Measurements from ENCODE around the gene CSN3.
"Not testable (repeated sequence)": the region's sequence is repeated elsewhere in the genome, so short reads cannot be mapped to it uniquely, and the experiment has no call there.

The CSN3 gene

GRCh38 chr4:70221389-70221788 is 21.0 kb upstream of the CSN3 start:
- H4K8ac ChIP-seq (ENCODE audit: low read depth, low read length); H2BK5ac ChIP-seq (ENCODE audit: low read depth, low read length, poor library complexity); H2BK120ac ChIP-seq (ENCODE audit: insufficient read depth, low read length, poor library complexity); H3K4me3 ChIP-seq (ENCODE audit: low read depth, low read length); DNase-seq; H4K12ac ChIP-seq (ENCODE audit: low read depth, low read length); H4K91ac ChIP-seq (ENCODE audit: low read depth, low read length); H3K27ac ChIP-seq (ENCODE audit: low read depth, low read length); H3K79me1 ChIP-seq (ENCODE audit: low read length); H3K9ac ChIP-seq (ENCODE audit: low read length); H3K23ac ChIP-seq (ENCODE audit: low read length); H3K36me3 ChIP-seq (ENCODE audit: control insufficient read depth in 1 of 2, insufficient read depth in 2 of 2, low read length in 2 of 2); H3K4ac ChIP-seq (ENCODE audit: low read depth, low read length); H3K4me2 ChIP-seq (ENCODE audit: low read length); H3K18ac ChIP-seq (ENCODE audit: low read length); H3K4me1 ChIP-seq (ENCODE audit: control insufficient read depth in 1 of 2, insufficient read depth in 2 of 2, low read length in 2 of 2); H2AK5ac ChIP-seq (ENCODE audit: low read length); H3K27me3 ChIP-seq (ENCODE audit: insufficient read depth, low read length); H3K79me2 ChIP-seq (ENCODE audit: control insufficient read depth, insufficient read depth, low read length, poor library complexity); H3K9me3 ChIP-seq (ENCODE audit: insufficient read depth, low read depth, low read length); H3K14ac ChIP-seq (ENCODE audit: low read length); H2BK12ac ChIP-seq (ENCODE audit: low read length); H2AFZ ChIP-seq (ENCODE audit: insufficient read depth, low read length, poor library complexity): not testable (repeated sequence)
- WGBS (ENCODE audit: extremely low coverage, insufficient coverage, insufficient read length) = no CpG with 5 or more reads among the region's 3 CpGs

GRCh38 chr4:70221818-70222217 is 20.6 kb upstream of the CSN3 start:
- H3K4me2 ChIP-seq (ENCODE audit: low read length); H3K4ac ChIP-seq (ENCODE audit: low read depth, low read length); H3K27ac ChIP-seq (ENCODE audit: low read depth, low read length); H4K8ac ChIP-seq (ENCODE audit: low read depth, low read length); H4K91ac ChIP-seq (ENCODE audit: low read depth, low read length); H2BK120ac ChIP-seq (ENCODE audit: insufficient read depth, low read length, poor library complexity); H3K4me3 ChIP-seq (ENCODE audit: low read depth, low read length); DNase-seq; H3K27me3 ChIP-seq (ENCODE audit: insufficient read depth, low read length); H3K9me3 ChIP-seq (ENCODE audit: insufficient read depth, low read depth, low read length); H3K79me1 ChIP-seq (ENCODE audit: low read length); H3K14ac ChIP-seq (ENCODE audit: low read length); H3K4me1 ChIP-seq (ENCODE audit: control insufficient read depth in 1 of 2, insufficient read depth in 2 of 2, low read length in 2 of 2); H3K79me2 ChIP-seq (ENCODE audit: control insufficient read depth, insufficient read depth, low read length, poor library complexity); H4K12ac ChIP-seq (ENCODE audit: low read depth, low read length); H2AFZ ChIP-seq (ENCODE audit: insufficient read depth, low read length, poor library complexity); H3K18ac ChIP-seq (ENCODE audit: low read length); H2BK5ac ChIP-seq (ENCODE audit: low read depth, low read length, poor library complexity); H3K36me3 ChIP-seq (ENCODE audit: control insufficient read depth in 1 of 2, insufficient read depth in 2 of 2, low read length in 2 of 2); H2AK5ac ChIP-seq (ENCODE audit: low read length); H3K9ac ChIP-seq (ENCODE audit: low read length); H3K23ac ChIP-seq (ENCODE audit: low read length); H2BK12ac ChIP-seq (ENCODE audit: low read length): not testable (repeated sequence)

GRCh38 chr4:70225824-70226223 is 16.6 kb upstream of the CSN3 start, which contains the start of gene FDCSP:
TSS of gene FDCSP (plus strand) at chr4:70226124. CDS start at chr4:70231195, 5,071 bp downstream.
- Histone ChIP-seq H3K4me3 (ENCODE audit: low read depth, low read length) (no peak within 1 kb of the TSS), H3K14ac (ENCODE audit: low read length) (no peak within 1 kb of the TSS), H2AK5ac (ENCODE audit: low read length) (no peak within 1 kb of the TSS), H2BK12ac (ENCODE audit: low read length) (no peak within 1 kb of the TSS), H4K8ac (ENCODE audit: low read depth, low read length) (no peak within 1 kb of the TSS), H3K4me2 (ENCODE audit: low read length) (no peak within 1 kb of the TSS), H3K27me3 (ENCODE audit: insufficient read depth, low read length) (no peaks in the 10 kb centered on the region), H2AFZ (ENCODE audit: insufficient read depth, low read length, poor library complexity) (no peak within 1 kb of the TSS), H2BK5ac (ENCODE audit: low read depth, low read length, poor library complexity) (no peak within 1 kb of the TSS), H3K4ac (ENCODE audit: low read depth, low read length) (no peak within 1 kb of the TSS), H3K9ac (ENCODE audit: low read length) (no peak within 1 kb of the TSS), H4K91ac (ENCODE audit: low read depth, low read length) (no peak within 1 kb of the TSS), H4K12ac (ENCODE audit: low read depth, low read length) (no peak within 1 kb of the TSS), H3K27ac (ENCODE audit: low read depth, low read length) (no peak within 1 kb of the TSS), H2BK120ac (ENCODE audit: insufficient read depth, low read length, poor library complexity) (no peak within 1 kb of the TSS), H3K18ac (ENCODE audit: low read length) (no peak within 1 kb of the TSS), H3K4me1 (ENCODE audit: control insufficient read depth in 1 of 2, insufficient read depth in 2 of 2, low read length in 2 of 2) (no peaks in the 10 kb centered on the region), H3K79me1 (ENCODE audit: low read length) (no peaks in the 10 kb centered on the region), H3K79me2 (ENCODE audit: control insufficient read depth, insufficient read depth, low read length, poor library complexity) (no peaks in the 10 kb centered on the region), H3K23ac (ENCODE audit: low read length) (no peak within 1 kb of the TSS), H3K9me3 (ENCODE audit: insufficient read depth, low read depth, low read length) (no peaks in the 10 kb centered on the region), H3K36me3 (ENCODE audit: control insufficient read depth in 1 of 2, insufficient read depth in 2 of 2, low read length in 2 of 2) (no peaks in the 10 kb centered on the region)
- DNase-seq = no peak
- no CpG with 5 or more reads among the region's 2 CpGs for WGBS (ENCODE audit: extremely low coverage, insufficient coverage, insufficient read length)

- H3K9ac ChIP-seq (ENCODE audit: low read length) = no peak overlapping the region
- DNase-seq = no peak
- H3K79me2 ChIP-seq (ENCODE audit: control insufficient read depth, insufficient read depth, low read length, poor library complexity) = no peaks in the 10 kb centered on the region
- no peak overlapping the region for H3K4ac ChIP-seq (ENCODE audit: low read depth, low read length)
- no peaks in the 10 kb centered on the region for H3K27me3 ChIP-seq (ENCODE audit: insufficient read depth, low read length)
- H3K4me1 ChIP-seq (ENCODE audit: control insufficient read depth in 1 of 2, insufficient read depth in 2 of 2, low read length in 2 of 2) = no peaks in the 10 kb centered on the region
- no peaks in the 10 kb centered on the region for H3K9me3 ChIP-seq (ENCODE audit: insufficient read depth, low read depth, low read length)
- H3K36me3 ChIP-seq (ENCODE audit: control insufficient read depth in 1 of 2, insufficient read depth in 2 of 2, low read length in 2 of 2) = no peaks in the 10 kb centered on the region
- H2AK5ac ChIP-seq (ENCODE audit: low read length) = no peak overlapping the region
- no peak overlapping the region for H4K91ac ChIP-seq (ENCODE audit: low read depth, low read length)
- H2AFZ ChIP-seq (ENCODE audit: insufficient read depth, low read length, poor library complexity) = no peak overlapping the region
- H3K4me2 ChIP-seq (ENCODE audit: low read length) = no peak overlapping the region
- no peak overlapping the region for H2BK120ac ChIP-seq (ENCODE audit: insufficient read depth, low read length, poor library complexity)
- no peak overlapping the region for H2BK12ac ChIP-seq (ENCODE audit: low read length)
- no peak overlapping the region for H4K8ac ChIP-seq (ENCODE audit: low read depth, low read length)
- H3K4me3 ChIP-seq (ENCODE audit: low read depth, low read length) = no peak overlapping the region
- no peaks in the 10 kb centered on the region for H3K79me1 ChIP-seq (ENCODE audit: low read length)
- H3K14ac ChIP-seq (ENCODE audit: low read length) = no peak overlapping the region
- H4K12ac ChIP-seq (ENCODE audit: low read depth, low read length) = no peak overlapping the region
- H2BK5ac ChIP-seq (ENCODE audit: low read depth, low read length, poor library complexity) = no peak overlapping the region
- H3K18ac ChIP-seq (ENCODE audit: low read length) = no peak overlapping the region
- H3K27ac ChIP-seq (ENCODE audit: low read depth, low read length) = no peak overlapping the region
- WGBS (ENCODE audit: extremely low coverage, insufficient coverage, insufficient read length) = no CpG with 5 or more reads among the region's 1 CpG
- H3K23ac ChIP-seq (ENCODE audit: low read length) = no peak overlapping the region
Observed at GRCh38 chr4:70236125-70236524, 6.3 kb upstream of the CSN3 start.

Data from trophoblast cell (in vitro differentiated cells and primary cell).